ENCODE data around the gene SMARCA4. TPM values are rescaled to one million over a fixed set of nuclear protein-coding genes. Genes with fewer than 3 reads are reported as not detected.

SMARCA4 gene
- total RNA-seq (2014; rRNA removed; shearing (Covaris generic); ENCODE audit: low replicate concordance) = 133 and 134 TPM in 2 replicates

DNA sequence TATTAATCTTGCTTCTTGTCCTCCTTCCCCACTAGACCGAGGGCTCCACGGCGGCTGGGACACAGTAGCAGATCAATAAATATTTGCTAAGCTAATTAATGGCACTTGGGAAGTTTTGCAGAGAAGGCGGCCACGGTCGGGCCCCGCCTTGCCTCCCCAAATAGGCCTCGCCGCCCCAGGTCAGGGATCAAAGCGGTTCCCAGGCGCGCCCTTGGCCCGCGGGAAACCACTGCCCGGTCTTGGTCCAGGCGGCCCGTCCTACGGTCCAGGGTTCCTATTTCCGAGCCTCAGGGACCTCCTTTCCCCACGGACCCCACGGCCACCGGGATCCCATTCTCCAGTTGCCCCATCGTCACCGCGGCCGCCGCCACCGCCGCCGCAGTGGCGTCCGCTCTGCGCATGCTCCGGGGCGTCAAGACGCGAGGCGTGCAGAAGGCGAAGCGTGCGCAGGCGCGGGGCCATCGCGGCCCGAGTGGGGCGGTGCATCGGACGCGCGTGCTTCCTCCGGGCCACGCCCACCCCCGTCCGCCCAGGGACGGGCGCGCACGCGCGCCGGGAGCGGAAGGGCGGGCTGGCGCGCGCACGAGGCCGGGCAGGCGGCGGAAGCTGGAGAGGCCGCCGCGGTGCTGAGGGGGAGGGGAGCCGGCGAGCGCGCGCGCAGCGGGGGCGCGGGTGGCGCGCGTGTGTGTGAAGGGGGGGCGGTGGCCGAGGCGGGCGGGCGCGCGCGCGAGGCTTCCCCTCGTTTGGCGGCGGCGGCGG is at the start of gene SMARCA4:
TSS of gene SMARCA4 (plus strand) at position 717 of the 759 bp plus-strand sequence. CDS start 23,122 bp downstream, outside the sequence.
- Histone ChIP-seq H3K27me3 (no peaks in the 10 kb centered on the region), H3K36me3 (peaks cover 36% of the 10 kb centered on the region), H3K4me3 (peak within 1 kb of the TSS; percentile 99), H3K9me3 (no peaks in the 10 kb centered on the region)
- peak; percentile 97 for DNase-seq

DNA sequence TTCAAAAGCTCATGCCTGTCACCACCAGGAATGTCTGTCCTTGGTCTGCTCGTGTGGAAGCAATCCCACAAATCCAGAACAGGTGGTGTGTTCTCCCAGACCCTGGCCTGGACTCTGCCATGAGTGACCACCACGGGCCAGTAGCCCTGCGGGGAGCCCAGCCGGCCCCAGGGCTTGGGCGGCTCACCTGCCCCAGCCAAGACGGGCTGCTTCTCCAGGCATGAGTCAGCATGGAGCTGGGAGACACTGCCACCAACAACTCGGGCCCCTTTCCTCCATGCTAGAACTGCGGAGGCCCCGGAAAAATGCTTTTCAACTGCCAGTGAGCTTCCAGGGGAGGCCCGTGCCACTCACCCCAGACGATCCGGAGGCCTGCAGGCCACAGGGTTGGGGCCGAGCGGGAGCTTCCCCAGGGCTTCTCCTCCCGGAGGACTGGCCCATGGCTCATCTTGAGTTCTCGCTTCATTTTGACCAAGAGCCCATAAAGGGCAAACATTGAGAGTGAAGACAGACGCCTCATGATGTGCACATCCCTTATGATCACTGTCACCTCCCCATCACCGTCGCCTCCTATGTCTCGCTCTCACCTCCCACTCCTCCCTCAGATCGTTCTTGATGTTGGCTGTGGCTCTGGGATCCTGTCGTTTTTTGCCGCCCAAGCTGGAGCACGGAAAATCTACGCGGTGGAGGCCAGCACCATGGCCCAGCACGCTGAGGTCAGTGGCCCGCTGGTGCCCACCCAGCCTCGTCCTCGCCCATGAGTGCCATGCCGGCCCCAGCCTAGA is 49.1 kb upstream of the SMARCA4 start:
- no peak for DNase-seq
- H3K27me3 ChIP-seq = no peaks in the 10 kb centered on the region
- H3K4me3 ChIP-seq = no peak overlapping the region
- peaks cover 67% of the 10 kb centered on the region for H3K36me3 ChIP-seq
- no peaks in the 10 kb centered on the region for H3K9me3 ChIP-seq

DNA sequence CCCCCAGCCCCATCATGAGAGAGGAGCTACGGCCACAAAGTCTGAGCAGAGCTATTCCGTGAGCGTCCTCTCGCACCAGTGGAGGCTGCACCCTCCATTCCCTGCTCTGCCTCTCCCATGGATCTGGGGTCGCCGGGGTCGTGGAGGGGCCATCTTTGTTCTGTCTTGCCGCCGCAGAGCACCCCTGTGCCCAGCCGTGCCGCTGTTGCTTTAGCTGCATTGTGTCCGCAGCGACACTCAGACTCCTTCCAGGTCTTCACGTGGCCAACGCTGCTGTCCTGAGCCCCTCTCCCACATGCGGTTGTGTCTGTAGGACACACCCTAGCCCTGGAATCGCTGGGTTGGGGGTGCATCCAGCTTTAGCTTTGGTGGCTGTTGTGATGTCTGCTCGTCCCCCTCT is 48.2 kb upstream of the SMARCA4 start:
- Histone ChIP-seq H3K9me3 (no peaks in the 10 kb centered on the region), H3K27me3 (no peaks in the 10 kb centered on the region), H3K4me3 (no peak overlapping the region), H3K36me3 (peaks cover 72% of the 10 kb centered on the region)
- no peak for DNase-seq

DNA sequence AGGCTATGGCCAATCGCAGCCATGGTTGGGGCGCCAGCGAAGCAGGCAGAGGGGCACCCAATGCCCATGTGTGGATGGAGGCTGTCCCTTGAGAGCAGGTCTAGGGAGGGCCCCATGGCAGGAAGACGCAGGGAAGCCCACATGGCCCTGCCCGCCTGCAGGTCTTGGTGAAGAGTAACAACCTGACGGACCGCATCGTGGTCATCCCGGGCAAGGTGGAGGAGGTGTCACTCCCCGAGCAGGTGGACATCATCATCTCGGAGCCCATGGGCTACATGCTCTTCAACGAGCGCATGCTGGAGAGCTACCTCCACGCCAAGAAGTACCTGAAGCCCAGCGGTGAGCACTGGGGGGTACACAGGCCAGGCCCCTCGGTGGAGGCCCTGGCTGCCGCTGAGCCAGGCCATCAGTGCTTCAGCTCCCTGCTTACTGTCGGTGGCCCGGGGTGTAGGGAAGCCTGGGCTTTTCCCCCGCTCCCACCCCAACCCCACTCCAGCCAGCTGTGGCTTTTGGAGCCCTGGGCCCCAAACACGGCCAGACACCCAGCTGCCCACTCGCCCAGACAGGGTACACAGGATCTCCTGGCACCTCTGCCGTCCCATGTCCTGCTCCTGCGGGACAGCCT is 47.0 kb upstream of the SMARCA4 start:
- Histone ChIP-seq H3K36me3 (peaks cover 68% of the 10 kb centered on the region), H3K4me3 (no peak overlapping the region), H3K9me3 (no peaks in the 10 kb centered on the region), H3K27me3 (no peaks in the 10 kb centered on the region)
- DNase-seq = no peak

DNA sequence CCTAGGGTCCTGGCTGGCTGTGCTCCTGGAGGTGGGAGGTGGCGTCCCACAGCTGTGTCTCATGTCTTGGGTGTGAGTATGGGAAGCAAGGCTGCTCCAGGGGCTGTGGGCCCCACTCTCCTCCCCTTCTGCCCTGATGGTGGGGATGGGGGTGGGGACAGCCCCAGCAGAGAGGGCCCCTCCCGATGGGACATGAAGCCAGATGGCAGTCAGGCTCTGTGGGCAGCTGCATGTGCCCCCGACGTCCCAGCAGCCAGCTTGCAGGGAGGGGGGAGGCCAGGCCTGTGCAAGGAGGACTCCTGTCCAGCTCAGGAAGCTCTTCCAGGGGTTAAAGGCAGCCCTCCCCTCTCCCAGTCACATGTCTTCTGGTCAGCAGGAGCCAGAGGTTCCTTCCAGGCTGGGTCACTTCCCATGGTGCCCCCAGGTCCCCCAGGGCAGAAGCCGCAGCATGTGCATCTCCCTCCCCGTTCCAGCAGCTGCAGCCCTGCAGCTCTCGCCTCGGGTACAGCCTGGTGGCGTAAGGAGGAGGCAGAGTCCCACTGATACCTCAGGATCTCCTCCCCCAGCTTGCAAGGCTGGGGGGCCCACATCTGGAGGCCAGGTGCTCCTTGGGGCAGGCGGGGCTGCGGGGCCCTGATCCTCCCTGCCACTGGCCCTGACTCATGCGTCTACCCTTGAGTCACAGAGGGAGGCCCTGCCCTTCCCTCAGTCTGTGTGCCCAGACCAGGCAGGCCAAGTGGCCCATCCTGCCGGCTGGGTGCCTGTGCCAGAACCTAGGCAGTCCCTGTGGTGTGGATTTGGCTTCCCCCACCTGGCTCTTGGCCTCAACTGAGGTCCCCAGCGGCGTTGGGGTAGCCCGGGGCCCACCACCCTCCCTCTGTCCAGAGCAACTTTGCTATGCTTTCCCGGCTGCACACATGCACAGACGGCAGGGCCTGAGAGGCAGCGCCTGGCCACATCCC is 45.4 kb upstream of the SMARCA4 start:
- no peaks in the 10 kb centered on the region for H3K9me3 ChIP-seq
- no peaks in the 10 kb centered on the region for H3K27me3 ChIP-seq
- DNase-seq = peak; percentile 89
- H3K4me3 ChIP-seq = no peak overlapping the region
- H3K36me3 ChIP-seq = peaks cover 69% of the 10 kb centered on the region

DNA sequence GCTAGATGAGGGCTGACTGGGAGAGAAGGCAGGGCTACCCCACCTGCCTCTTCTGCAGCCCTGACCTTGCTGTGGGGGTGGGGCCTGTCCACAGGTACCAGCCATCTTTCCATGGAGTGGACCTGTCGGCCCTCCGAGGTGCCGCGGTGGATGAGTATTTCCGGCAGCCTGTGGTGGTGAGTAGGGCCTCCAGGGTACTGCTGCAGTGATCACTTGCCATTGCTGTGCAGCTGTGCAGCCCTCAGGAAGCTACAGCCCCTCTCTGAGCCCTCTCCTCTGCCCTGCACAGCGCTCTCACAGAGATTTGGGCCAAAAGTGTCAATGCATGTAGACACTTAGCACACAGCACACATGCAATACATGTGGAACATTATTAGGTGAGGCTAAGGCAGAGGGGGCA is 44.2 kb upstream of the SMARCA4 start:
- no peak for DNase-seq
- Histone ChIP-seq H3K9me3 (no peaks in the 10 kb centered on the region), H3K36me3 (peaks cover 71% of the 10 kb centered on the region), H3K27me3 (no peaks in the 10 kb centered on the region), H3K4me3 (no peak overlapping the region)

DNA sequence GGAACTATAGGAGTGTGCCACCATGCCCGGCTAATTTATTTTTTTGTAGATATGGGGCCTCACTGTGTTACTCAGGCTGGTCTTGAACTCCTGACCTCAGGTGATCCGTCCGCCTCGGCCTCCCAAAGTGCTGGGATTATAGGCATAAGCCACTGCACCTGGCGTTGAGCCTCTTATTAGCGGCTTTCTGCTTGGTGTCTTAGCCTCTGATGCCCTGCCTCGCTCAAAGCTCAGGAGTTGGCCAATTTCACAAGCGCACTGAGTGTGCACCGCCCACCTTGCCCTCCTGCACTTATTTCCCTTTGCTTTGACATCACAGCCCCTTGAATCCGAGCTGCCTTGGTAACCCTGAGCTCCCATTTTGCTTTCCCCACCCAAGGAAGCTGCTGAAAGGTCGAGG is 42.5 kb upstream of the SMARCA4 start:
- H3K36me3 ChIP-seq = peaks cover 76% of the 10 kb centered on the region

DNA sequence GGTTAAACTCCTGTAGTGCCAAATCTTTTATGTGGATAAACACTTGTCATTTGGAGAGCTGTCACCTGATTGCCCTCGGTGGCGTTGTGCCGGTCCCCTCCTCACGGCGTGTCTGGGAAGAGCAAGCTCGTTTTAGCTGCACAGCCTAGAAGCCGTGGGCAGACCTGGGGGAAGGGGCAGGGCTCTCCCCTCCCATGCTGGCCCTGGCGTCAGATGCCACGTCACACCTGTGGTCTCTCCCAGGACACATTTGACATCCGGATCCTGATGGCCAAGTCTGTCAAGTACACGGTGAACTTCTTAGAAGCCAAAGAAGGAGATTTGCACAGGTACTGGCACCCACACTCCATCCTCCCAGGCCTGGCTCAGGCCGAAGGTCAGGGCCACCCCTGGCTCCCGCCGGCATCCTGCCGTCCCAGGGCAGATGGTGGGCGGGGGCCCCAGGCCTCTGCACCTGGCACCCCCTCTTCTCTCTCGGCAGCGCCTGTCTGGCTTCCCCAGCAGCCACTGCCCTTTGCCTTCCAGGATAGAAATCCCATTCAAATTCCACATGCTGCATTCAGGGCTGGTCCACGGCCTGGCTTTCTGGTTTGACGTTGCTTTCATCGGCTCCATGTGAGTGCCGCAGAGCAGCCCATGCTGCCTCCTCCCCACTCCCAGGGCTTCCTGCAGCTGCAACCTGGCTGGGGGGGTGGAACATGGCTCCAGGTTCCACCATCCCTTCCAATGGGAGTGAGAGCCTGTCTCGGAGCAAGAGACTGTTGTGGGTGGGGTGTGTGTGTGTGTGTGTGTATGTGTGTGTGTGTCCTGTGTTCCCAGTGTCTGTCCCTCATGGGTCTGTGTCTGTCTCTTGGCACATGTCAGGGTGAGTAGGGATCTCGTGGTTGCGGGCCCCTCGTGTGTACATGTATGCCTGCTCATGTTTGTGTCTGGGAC is 41.2 kb upstream of the SMARCA4 start:
- Histone ChIP-seq H3K27me3 (no peaks in the 10 kb centered on the region), H3K9me3 (no peaks in the 10 kb centered on the region), H3K36me3 (peaks cover 83% of the 10 kb centered on the region), H3K4me3 (no peak overlapping the region)
- DNase-seq = no peak

More for the DNA sequence above, 42.5 kb upstream of the SMARCA4 start:
- DNase-seq = no peak
- no peaks in the 10 kb centered on the region for H3K9me3 ChIP-seq
- no peaks in the 10 kb centered on the region for H3K27me3 ChIP-seq
- no peak overlapping the region for H3K4me3 ChIP-seq

DNA sequence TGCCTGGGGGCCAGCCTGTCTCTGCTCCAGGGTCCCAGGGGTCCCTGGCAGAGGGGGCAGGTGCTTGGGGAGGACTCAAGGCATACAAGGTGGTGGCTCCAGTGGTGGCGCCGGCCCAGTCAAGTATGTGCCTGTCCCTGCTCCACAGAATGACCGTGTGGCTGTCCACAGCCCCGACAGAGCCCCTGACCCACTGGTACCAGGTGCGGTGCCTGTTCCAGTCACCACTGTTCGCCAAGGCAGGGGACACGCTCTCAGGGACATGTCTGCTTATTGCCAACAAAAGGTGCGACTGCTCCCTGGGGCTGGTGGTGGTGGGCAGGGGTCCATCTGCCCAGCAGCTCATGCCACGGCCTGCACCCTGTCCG is 40.6 kb upstream of the SMARCA4 start:
- H3K27me3 ChIP-seq = no peaks in the 10 kb centered on the region
- peaks cover 80% of the 10 kb centered on the region for H3K36me3 ChIP-seq
- no peak overlapping the region for H3K4me3 ChIP-seq
- no peak for DNase-seq
- no peaks in the 10 kb centered on the region for H3K9me3 ChIP-seq

DNA sequence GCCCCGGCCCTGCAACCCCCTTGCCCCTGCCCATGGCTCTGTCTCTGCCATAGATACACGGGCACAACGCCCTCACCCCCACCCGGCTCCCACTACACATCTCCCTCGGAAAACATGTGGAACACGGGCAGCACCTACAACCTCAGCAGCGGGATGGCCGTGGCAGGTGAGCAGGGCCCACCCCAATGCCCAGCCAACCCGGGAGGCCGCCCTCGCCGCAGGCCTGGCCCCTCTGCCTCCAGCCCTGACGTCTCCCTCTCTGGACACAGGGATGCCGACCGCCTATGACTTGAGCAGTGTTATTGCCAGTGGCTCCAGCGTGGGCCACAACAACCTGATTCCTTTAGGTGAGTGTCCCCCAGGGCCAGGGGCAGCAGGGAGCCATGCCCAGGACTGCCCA is 40.0 kb upstream of the SMARCA4 start:
- Histone ChIP-seq H3K9me3 (no peaks in the 10 kb centered on the region), H3K36me3 (peaks cover 78% of the 10 kb centered on the region), H3K27me3 (no peaks in the 10 kb centered on the region), H3K4me3 (no peak overlapping the region)
- DNase-seq = no peak

DNA sequence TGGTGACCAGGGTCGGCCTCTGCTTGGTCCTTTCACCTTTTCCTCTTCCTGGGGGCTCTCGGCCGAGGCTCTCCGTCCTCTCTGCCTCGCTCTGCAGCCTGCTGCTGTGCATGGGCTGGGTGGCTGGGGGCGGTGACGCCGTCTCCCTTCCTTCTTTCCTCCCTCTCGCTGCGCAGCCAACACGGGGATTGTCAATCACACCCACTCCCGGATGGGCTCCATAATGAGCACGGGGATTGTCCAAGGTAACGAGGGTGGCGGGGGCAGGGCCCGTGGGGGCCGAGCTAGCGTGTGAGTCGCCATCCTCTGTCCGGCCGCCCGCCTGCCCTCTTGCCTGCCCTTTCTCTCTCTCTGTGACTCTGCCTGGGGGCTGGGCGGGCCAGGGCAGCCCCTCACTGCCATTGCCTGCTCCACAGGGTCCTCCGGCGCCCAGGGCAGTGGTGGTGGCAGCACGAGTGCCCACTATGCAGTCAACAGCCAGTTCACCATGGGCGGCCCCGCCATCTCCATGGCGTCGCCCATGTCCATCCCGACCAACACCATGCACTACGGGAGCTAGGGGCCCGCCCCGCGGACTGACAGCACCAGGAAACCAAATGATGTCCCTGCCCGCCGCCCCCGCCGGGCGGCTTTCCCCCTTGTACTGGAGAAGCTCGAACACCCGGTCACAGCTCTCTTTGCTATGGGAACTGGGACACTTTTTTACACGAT is 39.5 kb upstream of the SMARCA4 start:
- Histone ChIP-seq H3K4me3 (no peak overlapping the region), H3K36me3 (peaks cover 74% of the 10 kb centered on the region), H3K9me3 (no peaks in the 10 kb centered on the region), H3K27me3 (no peaks in the 10 kb centered on the region)
- DNase-seq = no peak

DNA sequence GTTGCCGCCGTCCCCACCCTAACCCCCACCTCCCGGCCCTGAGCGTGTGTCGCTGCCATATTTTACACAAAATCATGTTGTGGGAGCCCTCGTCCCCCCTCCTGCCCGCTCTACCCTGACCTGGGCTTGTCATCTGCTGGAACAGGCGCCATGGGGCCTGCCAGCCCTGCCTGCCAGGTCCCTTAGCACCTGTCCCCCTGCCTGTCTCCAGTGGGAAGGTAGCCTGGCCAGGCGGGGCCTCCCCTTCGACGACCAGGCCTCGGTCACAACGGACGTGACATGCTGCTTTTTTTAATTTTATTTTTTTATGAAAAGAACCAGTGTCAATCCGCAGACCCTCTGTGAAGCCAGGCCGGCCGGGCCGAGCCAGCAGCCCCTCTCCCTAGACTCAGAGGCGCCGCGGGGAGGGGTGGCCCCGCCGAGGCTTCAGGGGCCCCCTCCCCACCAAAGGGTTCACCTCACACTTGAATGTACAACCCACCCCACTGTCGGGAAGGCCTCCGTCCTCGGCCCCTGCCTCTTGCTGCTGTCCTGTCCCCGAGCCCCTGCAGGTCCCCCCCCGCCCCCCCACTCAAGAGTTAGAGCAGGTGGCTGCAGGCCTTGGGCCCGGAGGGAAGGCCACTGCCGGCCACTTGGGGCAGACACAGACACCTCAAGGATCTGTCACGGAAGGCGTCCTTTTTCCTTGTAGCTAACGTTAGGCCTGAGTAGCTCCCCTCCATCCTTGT is 38.8 kb upstream of the SMARCA4 start:
- H3K36me3 ChIP-seq = peaks cover 71% of the 10 kb centered on the region
- no peaks in the 10 kb centered on the region for H3K9me3 ChIP-seq
- no peak for DNase-seq
- H3K4me3 ChIP-seq = no peak overlapping the region
- no peaks in the 10 kb centered on the region for H3K27me3 ChIP-seq

DNA sequence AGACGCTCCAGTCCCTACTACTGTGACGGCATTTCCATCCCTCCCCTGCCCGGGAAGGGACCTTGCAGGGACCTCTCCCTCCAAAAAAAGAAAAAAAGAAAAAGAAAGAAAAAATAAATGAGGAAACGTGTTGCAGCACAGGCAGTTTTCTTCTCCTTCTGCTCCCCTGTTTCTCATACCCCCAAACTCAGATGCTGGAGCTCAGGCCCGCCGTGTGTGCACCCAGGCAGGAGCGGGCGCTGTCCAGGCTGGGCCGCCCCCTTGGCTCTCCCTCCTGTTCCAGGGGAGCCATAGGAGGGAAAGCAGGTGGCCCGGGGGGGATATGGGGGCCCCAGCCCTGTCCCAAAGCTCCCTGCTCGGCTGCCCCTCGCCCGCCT is 38.2 kb upstream of the SMARCA4 start:
- Histone ChIP-seq H3K4me3 (no peak overlapping the region), H3K9me3 (no peaks in the 10 kb centered on the region), H3K27me3 (no peaks in the 10 kb centered on the region), H3K36me3 (peaks cover 71% of the 10 kb centered on the region)
- no peak for DNase-seq

DNA sequence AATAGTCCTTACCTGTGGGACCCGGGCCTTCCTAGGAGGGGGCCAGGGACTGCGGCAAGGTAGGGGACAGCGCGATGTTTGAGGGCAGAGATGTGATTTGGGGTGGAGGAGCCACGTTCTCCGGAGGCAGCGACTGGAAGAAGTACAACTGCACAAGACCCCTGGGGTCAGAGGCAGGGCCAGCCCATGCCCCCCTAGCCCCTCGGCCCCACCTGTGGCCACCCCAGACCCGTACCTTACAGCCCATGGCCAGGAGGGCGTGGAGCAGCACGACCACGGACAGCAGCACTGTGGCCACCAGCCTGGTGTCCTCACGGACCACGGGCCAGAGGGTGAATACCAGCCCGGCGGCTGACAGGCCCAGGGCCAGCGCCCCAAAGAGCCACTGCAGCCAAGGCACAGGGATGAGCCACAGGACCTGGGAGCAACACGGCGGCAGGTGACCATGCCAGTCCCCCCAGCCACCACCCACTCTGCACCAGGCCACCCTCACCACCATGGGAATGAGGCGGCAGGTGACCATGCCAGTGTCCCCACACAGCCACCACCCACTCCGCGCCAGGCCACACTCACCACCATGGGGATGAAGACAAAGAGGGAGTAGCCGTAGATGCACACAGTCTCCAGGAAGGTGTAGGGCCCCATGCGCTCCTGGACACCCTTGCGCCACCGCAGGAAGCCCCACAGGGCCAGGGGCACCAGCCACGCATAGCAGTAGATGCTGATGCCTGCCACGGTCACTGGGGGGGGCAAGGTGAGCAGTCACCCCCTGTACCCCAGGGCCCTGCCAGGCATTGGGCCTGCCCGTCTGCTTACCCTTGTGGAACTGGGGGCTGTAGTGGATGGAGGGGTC is 37.3 kb upstream of the SMARCA4 start:
- Histone ChIP-seq H3K27me3 (no peaks in the 10 kb centered on the region), H3K9me3 (no peaks in the 10 kb centered on the region), H3K36me3 (peaks cover 68% of the 10 kb centered on the region), H3K4me3 (no peak overlapping the region)
- DNase-seq = no peak
